Subcutaneous adipose tissue (tissue), 4 donors: ENCODE data around the gene GTSF1L. TPM values are rescaled to one million over a fixed set of nuclear protein-coding genes. Genes with fewer than 3 reads are reported as not detected.

Experiments used
- total RNA-seq, 4 donors: library from RNA; depleted of rRNA; stranded (reverse); fragments of >200 nt; gene quantifications; one replicate each; pipeline ENCODE4 v1.1.0, GENCODE V29; 2016
- TF ChIP-seq, protein P1 (sequence below): fragments of 450-650 bp; IDR thresholded peaks from one replicate; pipeline ENCODE4 v1.5.1; 2016; ENCODE audit warnings: low read depth, mild to moderate bottlenecking, control low read depth, antibody characterized with exemption, moderate library complexity

The GTSF1L gene
- total RNA-seq, 4 donors from 2014 or later = not detected

GRCh38 chr20:43728686-43729255 lies 2.0 kb upstream of the GTSF1L start:
- TF ChIP-seq, protein P1, sequence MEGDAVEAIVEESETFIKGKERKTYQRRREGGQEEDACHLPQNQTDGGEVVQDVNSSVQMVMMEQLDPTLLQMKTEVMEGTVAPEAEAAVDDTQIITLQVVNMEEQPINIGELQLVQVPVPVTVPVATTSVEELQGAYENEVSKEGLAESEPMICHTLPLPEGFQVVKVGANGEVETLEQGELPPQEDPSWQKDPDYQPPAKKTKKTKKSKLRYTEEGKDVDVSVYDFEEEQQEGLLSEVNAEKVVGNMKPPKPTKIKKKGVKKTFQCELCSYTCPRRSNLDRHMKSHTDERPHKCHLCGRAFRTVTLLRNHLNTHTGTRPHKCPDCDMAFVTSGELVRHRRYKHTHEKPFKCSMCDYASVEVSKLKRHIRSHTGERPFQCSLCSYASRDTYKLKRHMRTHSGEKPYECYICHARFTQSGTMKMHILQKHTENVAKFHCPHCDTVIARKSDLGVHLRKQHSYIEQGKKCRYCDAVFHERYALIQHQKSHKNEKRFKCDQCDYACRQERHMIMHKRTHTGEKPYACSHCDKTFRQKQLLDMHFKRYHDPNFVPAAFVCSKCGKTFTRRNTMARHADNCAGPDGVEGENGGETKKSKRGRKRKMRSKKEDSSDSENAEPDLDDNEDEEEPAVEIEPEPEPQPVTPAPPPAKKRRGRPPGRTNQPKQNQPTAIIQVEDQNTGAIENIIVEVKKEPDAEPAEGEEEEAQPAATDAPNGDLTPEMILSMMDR = no peak

GRCh38 chr20:43727980-43728590 lies 1.3 kb upstream of the GTSF1L start:
- TF ChIP-seq, protein P1 = no peak

DNA sequence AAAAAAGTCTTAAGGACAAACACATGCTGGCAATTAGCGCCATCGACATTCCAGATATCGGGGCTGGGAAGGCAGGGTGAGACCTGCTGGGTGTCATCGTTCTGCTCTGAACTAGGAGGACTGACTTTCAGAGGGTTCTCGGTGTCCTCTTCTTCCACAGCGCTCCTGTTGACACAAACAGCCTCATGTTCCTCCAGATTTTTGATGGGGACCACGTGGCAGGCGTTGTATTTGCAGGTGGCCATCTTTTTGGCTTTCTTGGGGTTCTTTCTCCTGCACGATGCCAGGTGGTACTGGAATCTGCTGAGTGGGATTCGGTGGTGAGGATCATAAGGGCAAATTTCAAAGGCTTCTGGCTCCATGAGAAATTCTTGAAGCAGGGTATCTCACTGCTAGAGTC lies 469 bp downstream of the GTSF1L start:
- TF ChIP-seq, protein P1 = no peak

DNA sequence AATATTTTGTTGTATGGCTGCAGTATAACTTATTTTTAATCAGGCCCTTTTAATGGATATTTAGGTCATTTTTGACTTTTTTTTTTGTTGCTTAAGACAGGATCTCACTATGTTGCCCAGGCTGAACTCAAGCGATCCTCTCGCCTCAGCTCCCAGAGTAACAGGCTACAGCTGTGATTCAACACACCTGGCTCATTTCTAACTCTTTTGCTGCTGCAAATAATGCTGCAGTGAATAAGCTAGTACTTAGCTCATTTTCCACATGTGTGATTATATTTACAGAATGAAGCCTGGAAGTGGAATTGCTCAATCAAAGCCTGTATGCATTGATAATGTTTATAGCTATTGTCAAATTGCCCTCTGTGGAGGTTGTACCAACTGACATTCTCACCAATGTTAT lies 1.1 kb downstream of the GTSF1L start:
- TF ChIP-seq, protein P1 = no peak

- TF ChIP-seq, protein P1 = no peak
Measured at GRCh38 chr20:43724383-43724782, 2.4 kb downstream of the GTSF1L start.

DNA sequence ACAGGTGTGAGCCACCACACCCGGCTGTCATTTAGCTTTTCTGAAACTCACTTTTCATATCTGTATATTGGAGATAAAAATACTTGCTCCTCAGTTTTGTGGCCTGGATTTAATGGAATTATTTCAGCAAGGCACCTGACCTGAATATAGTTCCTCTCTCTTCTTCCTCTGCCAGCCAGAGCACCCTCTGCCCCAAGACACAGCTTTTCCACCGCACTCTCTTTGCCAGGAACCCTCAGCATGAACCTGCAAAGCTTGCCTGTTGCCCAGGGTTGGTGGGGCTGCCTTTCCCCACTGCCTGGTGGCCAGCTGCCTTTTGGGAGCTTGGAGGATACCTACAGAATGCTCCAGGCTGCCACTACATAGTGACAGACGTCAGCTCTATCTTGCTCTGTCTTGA lies 3.1 kb downstream of the GTSF1L start:
- TF ChIP-seq, protein P1 = no peak

DNA sequence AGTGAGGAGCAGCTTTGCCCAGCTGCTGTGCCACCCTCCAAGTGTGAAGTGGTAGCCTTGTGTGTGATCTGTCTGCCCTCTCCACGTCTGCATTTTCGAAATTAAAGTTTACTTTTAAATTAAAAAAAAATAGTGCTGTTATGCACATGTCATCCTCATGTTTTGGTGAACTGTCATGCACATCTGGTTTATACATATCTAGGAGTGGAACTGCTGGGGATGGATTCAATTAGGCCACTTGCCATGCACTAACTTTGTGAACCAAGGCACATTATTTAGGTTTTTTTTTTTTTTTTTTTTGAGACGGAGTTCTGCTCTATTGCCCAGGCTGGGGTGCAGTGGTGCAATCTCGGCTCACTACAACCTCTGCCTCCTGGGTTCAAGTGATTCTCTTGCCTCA lies 3.6 kb downstream of the GTSF1L start:
- TF ChIP-seq, protein P1 = no peak
